A549 (cell line): ENCODE data around the gene SPDL1. TPM values are rescaled to one million over a fixed set of nuclear protein-coding genes. Genes with fewer than 3 reads are reported as not detected.

Experiments used
- ATAC-seq, 2 experiments: fragments of 200-7000 bp in 1 of 2; fragments of >200 bp in 1 of 2; cut with Nextera tagmentation in 1 of 2; cut with Tn5 transposase in 1 of 2; 3 replicates each; pipeline versions ENCODE4 v1.8.0 to v1.9.1; 2018 to 2020; ENCODE audit warnings: mild to moderate bottlenecking in 1 of 2, moderate library complexity in 1 of 2
- CTCF ChIA-PET: fragments of 300-600 bp; sonication (Branson Sonifier 250); formaldehyde crosslinking; extraction: SDS; loops from one replicate; lab custom pipeline; 2021; ENCODE audit warnings: antibody characterized with exemption, inconsistent platforms; lab: Yijun Ruan, JAX
- POLR2A ChIA-PET: fragments of 350-600 bp; formaldehyde crosslinking; extraction: SDS; loops from one replicate; lab custom pipeline; 2021; ENCODE audit warnings: antibody characterized with exemption, inconsistent platforms; lab: Yijun Ruan, JAX
- DNase-seq, 2 experiments: peaks; one replicate each; pipeline versions ENCODE4 v3.0.0 to v3.0.0-alpha.2; 2011 to 2016; ENCODE audit warnings: low read depth in 1 of 2, low spot score in 1 of 2
- FAIRE-seq: peaks from 2 replicates; lab custom pipeline; 2011; peaks lifted over from hg19 to GRCh38; lab: Jason Lieb, UNC
- H3K27ac ChIP-seq, 2 experiments: fragments of >200 bp; sonication (Bioruptor Twin); formaldehyde crosslinking; 3 replicates each; pipeline ENCODE4 v1.5.1; 2016 to 2017
- H3K4me1 ChIP-seq: fragments of >200 bp; sonication (Bioruptor Twin); formaldehyde crosslinking; 3 replicates; pipeline ENCODE4 v1.6.1; 2016
- H3K4me2 ChIP-seq: fragments of >200 bp; sonication (Bioruptor Twin); formaldehyde crosslinking; 3 replicates; pipeline ENCODE4 v1.6.1; 2016
- H3K4me3 ChIP-seq: fragments of >200 bp; sonication (Bioruptor Twin); formaldehyde crosslinking; 3 replicates; pipeline ENCODE4 v1.5.1; 2016
- H3K9me3 ChIP-seq: fragments of >200 bp; sonication (Bioruptor Twin); formaldehyde crosslinking; 3 replicates; pipeline ENCODE4 v1.6.1; 2016
- BCL3 ChIP-seq: fragments of >200 bp; sonication (Bioruptor Twin); formaldehyde crosslinking; IDR thresholded peaks from 3 replicates; pipeline ENCODE4 v1.6.1; 2016
- CBX2 ChIP-seq: fragments of 200-600 bp; sonication (generic); IDR thresholded peaks from 2 replicates; pipeline ENCODE4 v1.6.1; 2016; ENCODE audit warnings: low read depth, mild to moderate bottlenecking, borderline replicate concordance
- CBX8 ChIP-seq: fragments of 200-600 bp; sonication (generic); IDR thresholded peaks from 2 replicates; pipeline ENCODE4 v1.6.1; 2016
- CHD2 ChIP-seq: fragments of 150-350 bp; IDR thresholded peaks from 2 replicates; pipeline ENCODE4 v1.6.1; 2014; ENCODE audit warnings: low read length; ENCODE audit not compliant: partially characterized antibody
- EHF ChIP-seq: fragments of 250-450 bp; sonication (Bioruptor Pico); IDR thresholded peaks from 2 replicates; pipeline ENCODE4 v1.5.0; 2020; ENCODE audit warnings: mild to moderate bottlenecking
- EP300 ChIP-seq, 2 experiments: fragments of >200 bp; sonication (Bioruptor Twin); formaldehyde crosslinking; IDR thresholded peaks; 2 replicates in 1 of 2; 3 replicates in 1 of 2; pipeline ENCODE4 v1.6.1; 2016 to 2017
- ESRRA ChIP-seq: fragments of 150-350 bp; IDR thresholded peaks from 2 replicates; pipeline ENCODE4 v1.6.1; 2014; ENCODE audit warnings: mild to moderate bottlenecking, low read length, borderline replicate concordance
- FOSB ChIP-seq: fragments of 250-450 bp; sonication (Bioruptor Pico); IDR thresholded peaks from 2 replicates; pipeline ENCODE4 v1.5.0; 2020; ENCODE audit warnings: mild to moderate bottlenecking, moderate library complexity
- FOXS1 ChIP-seq: fragments of 250-450 bp; sonication (Bioruptor Pico); IDR thresholded peaks from 2 replicates; pipeline ENCODE4 v1.5.0; 2020; ENCODE audit warnings: mild to moderate bottlenecking, moderate library complexity
- HMGXB4 ChIP-seq: fragments of 250-450 bp; sonication (Bioruptor Pico); IDR thresholded peaks from 2 replicates; pipeline ENCODE4 v1.5.0; 2021; ENCODE audit warnings: mild to moderate bottlenecking, moderate library complexity, borderline replicate concordance
- HOXB13 ChIP-seq: fragments of 250-450 bp; sonication (Bioruptor Pico); IDR thresholded peaks from 2 replicates; pipeline ENCODE4 v1.5.0; 2020; ENCODE audit warnings: low read depth, mild to moderate bottlenecking, moderate library complexity
- JUN ChIP-seq, 2 experiments: fragments of >200 bp; sonication (Bioruptor Twin); formaldehyde crosslinking; IDR thresholded peaks; 2 replicates in 1 of 2; 3 replicates in 1 of 2; pipeline ENCODE4 v1.6.1; 2016 to 2017
- KDM5A ChIP-seq: fragments of 200-600 bp; sonication (generic); IDR thresholded peaks from 2 replicates; pipeline ENCODE4 v1.6.1; 2016; ENCODE audit warnings: antibody characterized with exemption, mild to moderate bottlenecking
- MAZ ChIP-seq: fragments of 150-350 bp; IDR thresholded peaks from 2 replicates; pipeline ENCODE4 v1.6.1; 2014; ENCODE audit warnings: antibody characterized with exemption, low read depth, low read length, borderline replicate concordance
- MYC ChIP-seq: IDR thresholded peaks from 2 replicates; pipeline ENCODE4 v1.6.1; 2012; ENCODE audit warnings: mild to moderate bottlenecking, inconsistent platforms, low read length, improper control_type of control experiment, borderline replicate concordance
- NFE2L2 ChIP-seq: fragments of 150-350 bp; conservative IDR thresholded peaks from 2 replicates; pipeline ENCODE4 v1.6.1; 2014; ENCODE audit warnings: low read length
- PHF8 ChIP-seq: fragments of 200-600 bp; sonication (generic); IDR thresholded peaks from 2 replicates; pipeline ENCODE4 v1.6.1; 2016; ENCODE audit warnings: low read depth, mild to moderate bottlenecking, antibody characterized with exemption, moderate library complexity, borderline replicate concordance
- POLR2A ChIP-seq: IDR thresholded peaks from 2 replicates; pipeline ENCODE4 v1.6.1; 2012; ENCODE audit warnings: mild to moderate bottlenecking, low read length
- RAD21 ChIP-seq, 2 experiments: fragments of >200 bp in 1 of 2; sonication (Bioruptor Twin) in 1 of 2; formaldehyde crosslinking in 1 of 2; IDR thresholded peaks in 1 of 2; conservative IDR thresholded peaks in 1 of 2; 2 replicates in 1 of 2; 3 replicates in 1 of 2; pipeline ENCODE4 v1.6.1; 2012 to 2018; ENCODE audit warnings: inconsistent platforms in 1 of 2
- RFX5 ChIP-seq: fragments of 450-650 bp; IDR thresholded peaks from 2 replicates; pipeline ENCODE4 v1.7.1; 2014; ENCODE audit warnings: antibody characterized with exemption, mild to moderate bottlenecking, moderate library complexity
- SREBF2 ChIP-seq: fragments of 450-650 bp; IDR thresholded peaks from 2 replicates; pipeline ENCODE4 v1.6.1; 2014; ENCODE audit warnings: mild to moderate bottlenecking, moderate library complexity
- TFCP2L1 ChIP-seq: fragments of 250-450 bp; sonication (Bioruptor Pico); IDR thresholded peaks from 2 replicates; pipeline ENCODE4 v1.5.0; 2021; ENCODE audit warnings: mild to moderate bottlenecking
- TP53 ChIP-seq: fragments of 250-450 bp; sonication (Bioruptor Pico); IDR thresholded peaks from 2 replicates; pipeline ENCODE4 v1.5.0; 2021; ENCODE audit warnings: mild to moderate bottlenecking, moderate library complexity
- ZC3H11A ChIP-seq: fragments of 450-650 bp; IDR thresholded peaks from 2 replicates; pipeline ENCODE4 v1.6.1; 2014; ENCODE audit warnings: antibody characterized with exemption, mild to moderate bottlenecking
- WGBS: methylation state at CpG from one replicate; pipeline ENCODE4 v1.1.6; 2017; ENCODE audit errors: missing lambda C conversion rate; 5-methylcytosine and 5-hydroxymethylcytosine counted together
- polyA plus RNA-seq, 4 experiments: library from polyadenylated mRNA; depleted of rRNA in 3 of 4; stranded (reverse); fragments of >200 nt; fragmentation: RNase III in 1 of 4; extraction: RNeasy Plus Mini Kit Qiagen cat#74134 plus additional on column Dnase treatment in 1 of 4; gene quantifications; 2 replicates in 3 of 4; 3 replicates in 1 of 4; pipeline ENCODE4 v1.2.3, GENCODE V29; 2011 to 2017

The SPDL1 gene
- polyA plus RNA-seq, 2 of the 4 experiments (the other 2 are of a cell fraction), result 100 to 103 TPM

- CTCF ChIA-PET, result interaction anchor here (1.6 kb wide), 1 partner anchor 12 kb away, joined by 3 read pairs; no protein-coding TSS in a partner anchor
- WGBS, result 93% methylated on average over 3 of the region's 3 CpGs
Measured at GRCh38 chr5:169606279-169606678, 22.7 kb downstream of the SPDL1 start.

GRCh38 chr5:169607882-169608281 lies 24.3 kb downstream of the SPDL1 start:
- Histone ChIP-seq H3K4me3 (no peak overlapping the region), H3K4me1 (no peaks in the 10 kb centered on the region), H3K4me2 (no peak overlapping the region), H3K9me3 (peaks cover 6% of the 10 kb centered on the region; the same call in 1 of the 3 replicates), H3K27ac (no peak overlapping the region)
- TF ChIP-seq PHF8 (no peak), SREBF2 (no peak), EP300 (IDR thresholded peaks at IDR 0.05) (no peak), CHD2 (no peak), KDM5A (no peak), JUN (IDR thresholded peaks at IDR 0.05) (no peak), HOXB13 (CRISPR knock-in tag) (no peak), BCL3 (no peak), FOXS1 (CRISPR knock-in tag) (no peak), CBX8 (no peak), FOSB (CRISPR knock-in tag) (no peak), MYC (no peak)
- no peak for ATAC-seq
- WGBS, result 94% methylated on average over 2 of the region's 2 CpGs
- no peak for FAIRE-seq
- POLR2A ChIA-PET, result no interaction called here
- no peak for DNase-seq
- CTCF ChIA-PET, result interaction anchor here (1.1 kb wide), 1 partner anchor 94 kb away, joined by 3 read pairs; no protein-coding TSS in a partner anchor

More at GRCh38 chr5:169606279-169606678, 22.7 kb downstream of the SPDL1 start:
- Histone ChIP-seq H3K4me2 (no peak overlapping the region), H3K4me1 (0 out of 3 replicates have a peak, but pooled peaks cover 8% of the 10 kb centered on the region), H3K4me3 (no peak overlapping the region), H3K27ac (no peak overlapping the region), H3K9me3 (peaks cover 6% of the 10 kb centered on the region; the same call in 1 of the 3 replicates)
- POLR2A ChIA-PET, result no interaction called here
- ATAC-seq (no peak), DNase-seq (no peak), FAIRE-seq (no peak)
- TF ChIP-seq CBX2 (no peak), CBX8 (no peak), ESRRA (no peak), CHD2 (no peak), ZC3H11A (no peak), MAZ (no peak), TFCP2L1 (CRISPR knock-in tag) (no peak), PHF8 (no peak), NFE2L2 (no peak), EHF (no peak), TP53 (no peak), POLR2A (no peak), HMGXB4 (CRISPR knock-in tag) (no peak), JUN (IDR thresholded peaks at IDR 0.05) (no peak), RFX5 (no peak), RAD21 (conservative IDR thresholded peaks at IDR 0.05 in 1 of 2, IDR thresholded peaks at IDR 0.05 in 1 of 2) (no peak)
